Measurements from ENCODE around the gene KREMEN2.
"Not testable (repeated sequence)": the region's sequence is repeated elsewhere in the genome, so short reads cannot be mapped to it uniquely, and the experiment has no call there.

KREMEN2 gene

GRCh38 chr16:2939968-2940367 is 24.1 kb upstream of the KREMEN2 start:
- DNase-seq (ENCODE audit: low read depth, low spot score), result no peak

GRCh38 chr16:2942045-2942444 is 22.0 kb upstream of the KREMEN2 start:
- DNase-seq (ENCODE audit: low read depth, low spot score), result no peak

GRCh38 chr16:2943716-2944115 is 20.4 kb upstream of the KREMEN2 start:
- not testable (repeated sequence) for DNase-seq (ENCODE audit: low read depth, low spot score)

- DNase-seq (ENCODE audit: low read depth, low spot score), result no peak
These were observed 17.4 kb upstream of the KREMEN2 start for GRCh38 chr16:2946649-2947048.

GRCh38 chr16:2948807-2949704 is 15.0 kb upstream of the KREMEN2 start:
- no peak for DNase-seq (ENCODE audit: low read depth, low spot score)

- no peak for DNase-seq (ENCODE audit: low read depth, low spot score)
These were observed 14.2 kb upstream of the KREMEN2 start for GRCh38 chr16:2949705-2950352.

- DNase-seq (ENCODE audit: low read depth, low spot score), result no peak
These were observed 13.7 kb upstream of the KREMEN2 start for GRCh38 chr16:2950353-2950724.

- DNase-seq (ENCODE audit: low read depth, low spot score), result no peak
These were observed 13.3 kb upstream of the KREMEN2 start for GRCh38 chr16:2950773-2951172.

- no peak for DNase-seq (ENCODE audit: low read depth, low spot score)
These were observed 11.4 kb upstream of the KREMEN2 start for GRCh38 chr16:2952679-2953078.

GRCh38 chr16:2953706-2954627 is 10.1 kb upstream of the KREMEN2 start:
- DNase-seq (ENCODE audit: low read depth, low spot score), result no peak

GRCh38 chr16:2954656-2955381 is 9.3 kb upstream of the KREMEN2 start:
- DNase-seq (ENCODE audit: low read depth, low spot score), result no peak

- DNase-seq (ENCODE audit: low read depth, low spot score), result no peak
These were observed 8.7 kb upstream of the KREMEN2 start for GRCh38 chr16:2955438-2955778.

GRCh38 chr16:2955779-2956578 is 8.1 kb upstream of the KREMEN2 start:
- DNase-seq (ENCODE audit: low read depth, low spot score), result no peak

GRCh38 chr16:2956579-2956956 is 7.5 kb upstream of the KREMEN2 start:
- DNase-seq (ENCODE audit: low read depth, low spot score), result no peak

GRCh38 chr16:2959206-2959605 is 4.9 kb upstream of the KREMEN2 start:
- DNase-seq (ENCODE audit: low read depth, low spot score), result no peak

- no peak for DNase-seq (ENCODE audit: low read depth, low spot score)
These were observed 3.7 kb upstream of the KREMEN2 start for GRCh38 chr16:2960183-2961010.

GRCh38 chr16:2962334-2963073 is 1.6 kb upstream of the KREMEN2 start:
- DNase-seq (ENCODE audit: low read depth, low spot score), result no peak

- no peak for DNase-seq (ENCODE audit: low read depth, low spot score)
These were observed 877 bp upstream of the KREMEN2 start for GRCh38 chr16:2963074-2963722.
